Measurements from ENCODE around the gene GABPA. TPM values are rescaled to one million over a fixed set of nuclear protein-coding genes. Genes with fewer than 3 reads are reported as not detected.
A peak's percentile ranks its signal among the peaks of the same experiment; 100 is the strongest.

Gene GABPA
- total RNA-seq, 2 experiments from 2014 or later: 25.7 to 26.4 TPM

GRCh38 chr21:25722631-25723030 is 12.1 kb upstream of the GABPA start:
- Mint-ChIP-seq H3K9me3 (no peaks in the 10 kb centered on the region), H3K27ac (no peak overlapping the region), H3K4me1 (peaks cover 2% of the 10 kb centered on the region), H3K27me3 (no peaks in the 10 kb centered on the region), H3K4me3 (no peak overlapping the region), H3K36me3 (peaks cover 19% of the 10 kb centered on the region)
- no peak for DNase-seq

- H3K9me3 Mint-ChIP-seq: no peaks in the 10 kb centered on the region
- H3K27ac Mint-ChIP-seq: no peak overlapping the region
- H3K4me3 Mint-ChIP-seq: peak overlapping the region; percentile 42
- no peak for DNase-seq
- H3K36me3 Mint-ChIP-seq: peaks cover 40% of the 10 kb centered on the region
- H3K4me1 Mint-ChIP-seq: peaks cover 31% of the 10 kb centered on the region
- H3K27me3 Mint-ChIP-seq: peaks cover 5% of the 10 kb centered on the region
These were observed 2.5 kb upstream of the GABPA start for GRCh38 chr21:25732091-25732760.

DNA sequence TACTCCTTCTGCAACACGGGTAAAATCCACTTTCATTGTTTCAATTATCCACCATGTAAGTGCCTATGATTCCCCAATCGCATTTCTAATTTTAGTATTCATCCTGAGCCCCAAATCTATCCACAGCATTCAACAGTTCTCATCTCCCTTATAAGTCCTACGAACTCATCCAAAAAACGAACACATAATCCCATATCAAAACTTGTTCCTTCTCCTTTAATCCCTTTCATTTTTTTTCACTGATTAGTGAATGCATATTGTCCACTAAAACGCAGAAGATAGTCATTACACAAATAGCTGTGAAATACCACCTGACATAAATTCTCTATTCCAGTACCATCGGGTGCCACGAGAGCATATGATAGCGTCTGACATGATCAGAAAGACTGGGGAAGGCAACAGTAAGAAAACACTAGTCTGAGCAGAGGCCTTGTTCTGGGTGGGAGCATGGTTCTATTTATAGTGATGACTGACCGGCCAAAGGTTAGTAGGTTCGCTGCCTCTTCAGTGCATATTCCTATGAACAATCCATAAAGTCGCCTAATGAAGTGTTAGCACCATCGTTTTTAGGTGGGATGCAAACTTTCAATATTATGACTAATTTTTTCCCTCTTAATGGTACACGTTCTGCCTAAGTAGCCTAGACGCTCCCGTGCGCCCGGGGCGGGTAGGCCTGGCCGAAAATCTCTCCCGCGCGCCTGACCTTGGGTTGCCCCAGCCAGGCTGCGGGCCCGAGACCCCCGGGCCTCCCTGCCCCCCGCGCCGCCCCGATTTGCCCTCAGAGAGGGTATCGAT is 716 bp upstream of the GABPA start:
- Mint-ChIP-seq H3K4me1 (peaks cover 44% of the 10 kb centered on the region), H3K4me3 (peak overlapping the region; percentile 100), H3K27ac (peak overlapping the region; percentile 100), H3K36me3 (peaks cover 31% of the 10 kb centered on the region), H3K9me3 (no peaks in the 10 kb centered on the region), H3K27me3 (peaks cover 5% of the 10 kb centered on the region)
- peak; percentile 43 for DNase-seq

GRCh38 chr21:25734654-25734903 is 193 bp upstream of the GABPA start:
- peak overlapping the region; percentile 100 for H3K4me3 Mint-ChIP-seq
- H3K27ac Mint-ChIP-seq: peak overlapping the region; percentile 100
- peaks cover 29% of the 10 kb centered on the region for H3K36me3 Mint-ChIP-seq
- H3K9me3 Mint-ChIP-seq: no peaks in the 10 kb centered on the region
- peaks cover 48% of the 10 kb centered on the region for H3K4me1 Mint-ChIP-seq
- DNase-seq: no peak
- H3K27me3 Mint-ChIP-seq: peaks cover 5% of the 10 kb centered on the region

GRCh38 chr21:25735646-25736597 is 1.1 kb downstream of the GABPA start:
- H3K9me3 Mint-ChIP-seq: no peaks in the 10 kb centered on the region
- peaks cover 43% of the 10 kb centered on the region for H3K4me1 Mint-ChIP-seq
- H3K4me3 Mint-ChIP-seq: peak overlapping the region; percentile 100
- H3K27ac Mint-ChIP-seq: peak overlapping the region; percentile 93
- no peak for DNase-seq
- peaks cover 5% of the 10 kb centered on the region for H3K27me3 Mint-ChIP-seq
- H3K36me3 Mint-ChIP-seq: peaks cover 24% of the 10 kb centered on the region

DNA sequence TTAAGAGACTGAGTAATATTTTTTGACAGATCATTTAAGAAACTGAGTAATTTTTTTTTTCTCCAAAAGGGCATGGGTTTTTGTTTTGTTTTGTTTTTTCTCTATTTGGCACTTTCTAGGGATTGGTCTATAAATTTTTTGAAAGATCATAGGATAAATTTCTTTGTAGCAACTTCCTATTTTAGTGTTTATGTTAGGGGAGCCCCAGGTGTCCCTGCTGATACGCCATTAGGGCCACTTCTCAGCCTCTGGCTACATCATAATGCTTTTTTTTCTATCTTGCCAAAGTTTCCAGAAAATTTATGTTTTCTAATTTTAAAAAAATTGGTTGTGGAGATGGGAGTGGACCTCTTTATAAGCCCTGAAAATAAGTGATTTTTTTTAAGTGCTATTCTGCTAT is 2.6 kb downstream of the GABPA start:
- Mint-ChIP-seq H3K4me3 (no peak overlapping the region), H3K27me3 (peaks cover 5% of the 10 kb centered on the region), H3K4me1 (peaks cover 37% of the 10 kb centered on the region), H3K36me3 (peaks cover 20% of the 10 kb centered on the region), H3K27ac (no peak overlapping the region), H3K9me3 (no peaks in the 10 kb centered on the region)
- no peak for DNase-seq

DNA sequence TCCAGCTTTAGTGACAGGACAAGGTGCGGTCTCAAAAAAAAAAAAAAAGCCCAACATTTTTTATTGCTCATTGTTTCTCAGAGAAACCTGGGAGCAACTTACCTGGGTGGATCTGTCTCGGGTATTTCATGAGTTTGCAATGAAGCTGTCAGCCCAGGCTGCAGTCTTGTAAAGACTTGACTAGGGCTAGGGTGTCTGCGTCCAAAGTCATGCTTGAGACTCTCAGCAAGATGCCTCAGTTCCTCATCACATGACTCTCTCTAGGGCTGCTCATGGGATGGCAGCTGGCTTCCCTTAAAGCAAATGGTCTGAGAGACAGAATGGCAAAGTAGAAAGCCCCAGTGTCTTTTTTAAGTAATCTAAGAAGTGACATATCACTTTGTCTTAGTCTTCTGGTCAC is 8.1 kb downstream of the GABPA start:
- Mint-ChIP-seq H3K27me3 (no peaks in the 10 kb centered on the region), H3K9me3 (no peaks in the 10 kb centered on the region), H3K36me3 (peaks cover 2% of the 10 kb centered on the region), H3K4me3 (no peak overlapping the region), H3K27ac (no peak overlapping the region), H3K4me1 (peaks cover 13% of the 10 kb centered on the region)
- DNase-seq: no peak

DNA sequence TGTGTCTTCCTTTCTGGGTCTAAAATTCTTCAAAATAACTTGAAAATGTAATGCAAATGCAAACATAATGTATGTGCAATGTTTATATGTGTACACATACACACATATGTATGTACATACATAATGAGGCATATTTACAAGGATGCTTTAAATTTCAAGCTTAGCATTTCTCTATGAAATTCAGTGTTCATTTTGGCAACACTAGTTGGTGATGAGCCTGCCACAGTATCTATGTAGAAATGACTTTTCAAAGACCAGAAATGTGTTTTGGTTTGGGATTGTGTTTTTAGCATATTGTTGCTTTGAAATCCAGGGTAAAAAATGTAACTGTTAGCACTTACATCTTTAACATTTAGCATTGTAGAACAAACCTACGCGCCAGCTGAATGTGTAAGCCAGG is 10.1 kb downstream of the GABPA start:
- H3K27me3 Mint-ChIP-seq: no peaks in the 10 kb centered on the region
- H3K4me1 Mint-ChIP-seq: peaks cover 8% of the 10 kb centered on the region
- H3K36me3 Mint-ChIP-seq: peaks cover 9% of the 10 kb centered on the region
- no peak overlapping the region for H3K27ac Mint-ChIP-seq
- DNase-seq: no peak
- H3K9me3 Mint-ChIP-seq: no peaks in the 10 kb centered on the region
- H3K4me3 Mint-ChIP-seq: no peak overlapping the region

DNA sequence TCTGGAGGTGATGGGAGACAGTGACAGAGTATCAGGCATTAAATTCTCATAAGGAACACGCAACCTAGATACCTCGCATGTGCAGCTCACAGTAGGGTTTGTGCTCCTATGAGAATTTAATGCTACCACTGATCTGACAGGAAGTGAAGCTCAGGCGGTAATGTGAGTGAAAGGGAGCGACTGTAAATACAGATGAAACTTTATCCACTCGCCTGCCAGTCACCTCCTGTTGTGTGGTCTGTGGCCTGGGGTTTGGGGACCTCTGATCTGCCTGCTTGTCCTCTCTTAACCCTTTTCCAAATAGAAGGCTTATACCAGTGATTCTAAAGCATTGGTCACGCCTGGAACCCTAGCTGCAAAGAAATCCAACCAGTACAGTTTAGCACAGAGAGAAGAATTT is 15.3 kb downstream of the GABPA start:
- peak; percentile 16 for DNase-seq
- peaks cover 19% of the 10 kb centered on the region for H3K36me3 Mint-ChIP-seq
- H3K4me3 Mint-ChIP-seq: no peak overlapping the region
- H3K9me3 Mint-ChIP-seq: no peaks in the 10 kb centered on the region
- peak overlapping the region; percentile 82 for H3K27ac Mint-ChIP-seq
- H3K27me3 Mint-ChIP-seq: no peaks in the 10 kb centered on the region
- H3K4me1 Mint-ChIP-seq: peaks cover 12% of the 10 kb centered on the region

- no peaks in the 10 kb centered on the region for H3K27me3 Mint-ChIP-seq
- no peak for DNase-seq
- H3K36me3 Mint-ChIP-seq: peaks cover 21% of the 10 kb centered on the region
- H3K27ac Mint-ChIP-seq: no peak overlapping the region
- no peaks in the 10 kb centered on the region for H3K9me3 Mint-ChIP-seq
- H3K4me3 Mint-ChIP-seq: no peak overlapping the region
- H3K4me1 Mint-ChIP-seq: peaks cover 29% of the 10 kb centered on the region
These were observed 17.6 kb downstream of the GABPA start for GRCh38 chr21:25752416-25752815.

- H3K9me3 Mint-ChIP-seq: no peaks in the 10 kb centered on the region
- no peaks in the 10 kb centered on the region for H3K27me3 Mint-ChIP-seq
- peaks cover 27% of the 10 kb centered on the region for H3K36me3 Mint-ChIP-seq
- peak overlapping the region; percentile 62 for H3K27ac Mint-ChIP-seq
- no peak overlapping the region for H3K4me3 Mint-ChIP-seq
- no peak for DNase-seq
- peaks cover 31% of the 10 kb centered on the region for H3K4me1 Mint-ChIP-seq
These were observed 21.6 kb downstream of the GABPA start for GRCh38 chr21:25756190-25756932.

- peaks cover 23% of the 10 kb centered on the region for H3K36me3 Mint-ChIP-seq
- H3K27ac Mint-ChIP-seq: no peak overlapping the region
- no peak overlapping the region for H3K4me3 Mint-ChIP-seq
- H3K4me1 Mint-ChIP-seq: peaks cover 31% of the 10 kb centered on the region
- DNase-seq: no peak
- no peaks in the 10 kb centered on the region for H3K9me3 Mint-ChIP-seq
- no peaks in the 10 kb centered on the region for H3K27me3 Mint-ChIP-seq
These were observed 22.8 kb downstream of the GABPA start for GRCh38 chr21:25757531-25757930.

GRCh38 chr21:25759573-25759972 is 24.8 kb downstream of the GABPA start:
- Mint-ChIP-seq H3K4me1 (peaks cover 31% of the 10 kb centered on the region), H3K36me3 (peaks cover 22% of the 10 kb centered on the region), H3K27ac (peak overlapping the region; percentile 10), H3K9me3 (no peaks in the 10 kb centered on the region), H3K27me3 (no peaks in the 10 kb centered on the region), H3K4me3 (no peak overlapping the region)
- DNase-seq: no peak

GRCh38 chr21:25760061-25760460 is 25.3 kb downstream of the GABPA start:
- Mint-ChIP-seq H3K9me3 (no peaks in the 10 kb centered on the region), H3K36me3 (peaks cover 22% of the 10 kb centered on the region), H3K4me3 (no peak overlapping the region), H3K27me3 (no peaks in the 10 kb centered on the region), H3K27ac (no peak overlapping the region), H3K4me1 (peaks cover 31% of the 10 kb centered on the region)
- no peak for DNase-seq

All from activated naive CD8-positive, alpha-beta T cell treated with anti-CD3 and anti-CD28 coated beads for 36 hours (primary cell).